ENCODE measurements around the gene RNF224.

Gene RNF224

GRCh38 chr9:137227054-137227852, at the start of gene RNF224:
Gene RNF224 (plus strand): TSS chr9:137227502. CDS start chr9:137228336, 834 bp downstream.
- peak; percentile 72 for DNase-seq (ENCODE audit: low read depth)

- DNase-seq (ENCODE audit: low read depth): no peak
Observed at GRCh38 chr9:137178201-137178938, 48.9 kb upstream of the RNF224 start.

- DNase-seq (ENCODE audit: low read depth): no peak
Observed at GRCh38 chr9:137178939-137179630, 48.2 kb upstream of the RNF224 start.

DNA sequence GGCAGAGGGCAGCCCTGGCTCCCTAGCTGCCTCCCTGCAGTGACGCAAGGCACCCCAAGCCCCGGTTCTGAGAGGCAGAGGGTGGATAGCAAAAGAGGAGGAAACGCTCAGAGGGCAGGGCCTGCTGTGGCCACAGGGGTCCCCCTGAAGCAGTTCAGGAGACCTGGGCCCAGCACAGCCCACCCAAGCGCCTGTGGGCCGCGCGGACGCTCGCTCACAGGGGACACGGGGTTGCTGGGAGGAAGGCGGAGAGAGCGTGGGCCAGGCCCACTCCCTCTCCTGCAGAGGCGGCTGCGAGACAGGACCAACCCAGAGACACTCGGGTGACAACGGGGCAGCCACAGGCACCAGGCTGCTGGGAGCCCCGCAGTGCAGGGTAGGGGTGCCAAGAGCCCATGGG, 47.5 kb upstream of the RNF224 start:
- no peak for DNase-seq (ENCODE audit: low read depth)

- DNase-seq (ENCODE audit: low read depth): no peak
Observed at GRCh38 chr9:137180491-137180890, 46.8 kb upstream of the RNF224 start.

- DNase-seq (ENCODE audit: low read depth): no peak
Observed at GRCh38 chr9:137181680-137182079, 45.6 kb upstream of the RNF224 start.

GRCh38 chr9:137182836-137183235, 44.5 kb upstream of the RNF224 start:
- no peak for DNase-seq (ENCODE audit: low read depth)

GRCh38 chr9:137183980-137184595, 43.2 kb upstream of the RNF224 start:
- DNase-seq (ENCODE audit: low read depth): no peak

DNA sequence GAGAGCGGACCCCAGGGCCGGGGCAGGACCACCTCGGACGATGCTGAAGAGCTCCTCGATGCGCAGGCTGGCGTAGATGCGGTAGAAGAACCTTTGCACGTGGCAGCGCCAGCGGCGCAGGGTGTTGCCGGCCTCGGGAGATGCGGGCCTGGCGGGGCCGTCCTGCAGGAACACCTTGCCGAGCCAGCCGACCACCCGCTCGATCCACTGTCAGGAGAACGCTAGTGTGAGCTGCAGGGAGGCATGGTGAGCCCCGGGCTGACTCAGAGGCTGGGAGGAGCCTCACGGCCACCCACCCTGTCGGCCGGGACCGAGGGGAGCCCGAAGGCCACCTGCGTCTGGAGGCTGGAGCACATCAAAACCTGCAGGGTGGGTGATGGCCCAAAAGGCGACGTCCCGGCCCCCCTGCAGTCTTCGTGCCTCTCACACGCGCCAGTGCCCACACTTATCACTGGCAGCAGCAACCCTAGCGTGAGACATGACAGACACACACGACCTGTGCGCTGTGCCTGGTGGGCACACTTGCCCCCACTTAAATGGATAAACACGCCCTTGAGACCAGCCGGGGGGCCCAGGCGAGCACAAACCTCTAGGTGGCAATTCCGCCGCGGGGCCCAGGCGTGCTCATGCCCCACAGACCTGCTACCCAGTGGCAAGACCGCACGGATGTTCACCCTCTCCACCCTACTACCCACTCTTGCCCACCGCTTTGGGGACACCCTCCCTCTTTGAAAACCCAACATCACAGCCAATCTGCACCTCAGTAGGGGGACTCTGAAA, 42.2 kb upstream of the RNF224 start:
- no peak for DNase-seq (ENCODE audit: low read depth)

DNA sequence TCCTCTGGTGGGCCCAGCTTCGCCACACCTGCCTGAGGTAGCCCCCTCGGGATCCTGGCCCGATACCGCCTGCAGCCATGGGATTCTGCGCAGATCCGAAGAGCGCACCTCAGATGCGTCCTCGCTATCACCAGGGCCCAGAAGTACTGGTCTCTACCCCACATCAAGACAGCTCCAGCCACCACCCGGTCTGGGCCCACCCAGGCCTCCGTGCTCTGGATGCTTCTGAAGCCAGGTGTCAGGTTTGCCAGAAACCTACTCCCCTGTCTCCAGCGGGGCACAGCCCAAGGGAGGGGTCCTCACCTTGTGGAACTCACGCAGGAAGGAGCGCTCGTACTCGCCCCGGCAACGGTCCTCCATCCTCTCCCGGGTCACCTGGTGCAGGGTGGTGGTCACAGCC, 41.4 kb upstream of the RNF224 start:
- DNase-seq (ENCODE audit: low read depth): no peak

DNA sequence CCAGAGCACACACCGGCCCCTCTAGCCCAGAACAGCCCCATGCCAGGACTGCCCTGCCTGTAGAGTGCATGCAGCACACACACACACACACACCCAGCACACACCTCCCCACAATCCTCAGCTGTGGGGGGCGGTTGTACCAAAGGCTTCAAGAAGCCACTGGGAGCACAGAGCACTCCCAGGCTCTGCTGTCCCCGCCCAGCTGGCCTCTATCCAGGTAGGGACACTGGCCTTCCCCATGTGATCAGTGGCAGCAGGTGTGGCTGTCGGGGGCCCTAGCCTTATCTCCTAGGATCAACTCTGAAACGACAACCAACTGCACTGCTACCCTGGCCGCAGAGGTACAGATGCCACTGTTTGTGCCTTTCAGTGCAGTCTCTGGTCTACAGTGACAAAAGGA, 40.9 kb upstream of the RNF224 start:
- no peak for DNase-seq (ENCODE audit: low read depth)

GRCh38 chr9:137187386-137187785, 39.9 kb upstream of the RNF224 start:
- no peak for DNase-seq (ENCODE audit: low read depth)

GRCh38 chr9:137188086-137188489, 39.2 kb upstream of the RNF224 start:
- DNase-seq (ENCODE audit: low read depth): no peak

DNA sequence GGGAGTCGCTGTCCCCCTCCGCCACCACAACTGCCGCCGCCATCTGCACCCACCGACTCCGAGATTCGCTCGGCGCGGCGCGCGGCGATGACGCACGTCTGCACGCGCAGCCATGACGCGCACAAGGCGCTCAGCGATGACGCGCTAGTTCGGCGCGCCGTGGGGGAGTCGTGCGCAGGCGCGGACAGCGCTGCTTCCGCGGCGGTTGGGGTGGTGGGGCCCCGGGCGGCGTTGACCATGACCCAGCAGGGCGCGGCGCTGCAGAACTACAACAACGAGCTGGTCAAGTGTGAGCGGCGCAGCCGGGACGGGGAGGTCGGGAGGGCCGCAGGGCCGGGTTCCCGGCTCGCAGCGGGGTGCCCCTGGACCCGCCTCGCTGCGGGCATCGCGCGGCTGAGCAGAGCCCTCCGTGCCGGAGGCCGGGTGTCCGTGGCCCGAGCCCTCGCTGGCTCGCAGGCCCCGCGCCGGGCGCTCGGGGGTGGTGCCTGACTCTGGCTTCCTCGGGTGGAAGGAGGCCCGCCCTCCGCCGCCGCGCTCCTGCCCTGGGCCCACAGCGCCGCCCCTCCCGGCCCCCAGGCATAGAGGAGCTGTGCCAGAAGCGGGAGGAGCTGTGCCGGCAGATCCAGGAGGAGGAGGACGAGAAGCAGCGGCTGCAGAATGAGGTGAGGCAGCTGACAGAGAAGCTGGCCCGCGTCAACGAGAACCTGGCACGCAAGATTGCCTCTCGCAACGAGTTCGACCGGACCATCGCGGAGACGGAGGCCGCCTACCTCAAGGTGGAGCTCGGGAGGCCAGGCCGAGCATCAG, 38.6 kb upstream of the RNF224 start, which contains the start of the genes ANAPC2 and SSNA1:
Gene ANAPC2, minus strand, starts transcription at position 71 of the 807 bp plus-strand sequence. Its CDS starts 28 bp downstream, at position 43.
Gene SSNA1, plus strand, starts transcription at position 187 of the 807 bp plus-strand sequence. Its CDS starts 51 bp downstream, at position 238.
- peak; percentile 86 for DNase-seq (ENCODE audit: low read depth)

GRCh38 chr9:137189297-137190295, 37.7 kb upstream of the RNF224 start:
- no peak for DNase-seq (ENCODE audit: low read depth)

DNA sequence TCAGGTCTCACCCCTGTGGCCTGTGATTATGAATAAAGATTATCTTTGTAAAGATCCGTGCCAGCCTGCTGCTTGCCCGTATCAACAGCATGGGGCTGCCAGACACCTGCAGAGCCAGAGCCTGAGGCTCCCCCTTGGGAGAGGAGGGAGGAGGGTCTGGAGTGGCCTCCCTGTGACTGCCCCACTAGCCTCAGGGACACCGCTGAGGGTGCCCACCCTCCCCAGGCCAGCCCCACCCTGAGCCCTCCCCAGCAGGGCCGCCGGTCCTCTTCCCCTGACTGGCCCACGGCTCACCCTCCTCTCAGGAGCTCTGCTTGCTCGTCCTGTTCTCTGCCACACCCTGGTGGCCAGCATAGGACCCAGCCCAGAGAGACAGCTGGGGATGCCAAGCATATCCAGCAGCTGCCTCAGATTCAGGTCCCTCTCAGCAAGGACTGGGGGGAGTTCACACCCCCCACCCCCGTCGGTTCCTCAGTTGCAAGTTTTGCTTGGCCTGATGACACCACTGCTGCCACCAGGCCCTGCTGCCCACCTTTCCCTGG, 36.9 kb upstream of the RNF224 start:
- no peak for DNase-seq (ENCODE audit: low read depth)

DNA sequence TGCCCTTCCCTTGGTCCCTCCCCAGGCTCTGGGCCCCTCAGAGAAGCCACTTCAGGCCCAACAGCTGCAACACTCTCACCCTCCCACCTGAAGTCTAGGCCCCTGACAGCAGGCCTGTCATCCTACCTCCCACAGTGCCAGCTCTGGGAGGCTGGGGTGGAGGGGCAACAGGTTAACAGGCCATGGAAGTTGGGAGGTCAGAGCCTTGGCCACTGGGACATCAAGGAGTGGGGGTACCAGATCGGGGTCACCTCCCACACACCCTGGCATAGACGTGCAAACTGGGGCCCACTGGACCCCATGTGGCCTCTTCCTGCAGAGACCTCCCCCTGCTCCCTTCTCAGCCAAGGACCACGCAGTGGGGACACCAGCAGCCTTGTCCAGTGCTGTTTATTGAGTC, 36.1 kb upstream of the RNF224 start:
- DNase-seq (ENCODE audit: low read depth): no peak

DNA sequence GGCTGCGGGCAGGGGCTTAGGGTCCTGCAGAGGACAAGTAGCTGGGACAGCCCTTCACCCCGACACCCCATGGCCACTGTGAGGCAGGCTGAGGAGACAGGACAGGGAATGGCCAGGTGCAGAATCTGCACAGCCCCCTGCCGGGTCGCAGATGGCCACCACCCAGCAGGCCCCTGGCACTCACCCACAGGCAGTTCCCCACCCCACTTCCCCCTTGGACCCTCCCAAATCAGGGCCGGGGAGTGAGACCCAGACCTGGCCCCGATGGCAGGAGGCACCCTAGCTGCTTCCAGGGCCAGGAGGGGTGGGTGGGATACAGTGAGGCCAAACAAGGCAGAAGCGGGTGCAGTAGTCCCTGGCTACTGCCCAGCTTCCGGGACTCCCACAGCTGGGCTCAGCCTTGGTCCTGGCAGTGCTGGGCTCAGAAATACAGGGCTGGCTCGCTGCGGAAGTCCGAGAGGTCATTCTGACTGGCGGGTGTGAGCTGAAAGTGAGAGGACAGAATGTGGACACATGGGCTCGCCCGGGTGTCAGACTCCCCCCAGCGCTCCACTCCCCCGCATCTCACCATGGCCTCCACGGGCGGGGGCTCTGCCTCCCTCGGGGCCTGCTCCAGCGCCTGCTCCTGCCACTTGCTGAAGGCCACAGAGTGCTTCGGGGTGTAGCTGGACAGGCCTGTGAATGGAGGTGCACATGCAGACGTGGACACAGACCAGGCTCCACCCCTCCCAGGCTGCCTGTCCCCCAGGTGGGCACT, 35.4 kb upstream of the RNF224 start:
- DNase-seq (ENCODE audit: low read depth): no peak

All from stimulated activated CD4-positive, alpha-beta T cell treated with anti-CD3 and anti-CD28 coated beads, Interleukin-2, amount 100 ng/mL, for 4 hours (primary cell).